ENCODE data around the gene FSTL4.
"Not testable (repeated sequence)": the region's sequence is repeated elsewhere in the genome, so short reads cannot be mapped to it uniquely, and the experiment has no call there.

The FSTL4 gene

DNA sequence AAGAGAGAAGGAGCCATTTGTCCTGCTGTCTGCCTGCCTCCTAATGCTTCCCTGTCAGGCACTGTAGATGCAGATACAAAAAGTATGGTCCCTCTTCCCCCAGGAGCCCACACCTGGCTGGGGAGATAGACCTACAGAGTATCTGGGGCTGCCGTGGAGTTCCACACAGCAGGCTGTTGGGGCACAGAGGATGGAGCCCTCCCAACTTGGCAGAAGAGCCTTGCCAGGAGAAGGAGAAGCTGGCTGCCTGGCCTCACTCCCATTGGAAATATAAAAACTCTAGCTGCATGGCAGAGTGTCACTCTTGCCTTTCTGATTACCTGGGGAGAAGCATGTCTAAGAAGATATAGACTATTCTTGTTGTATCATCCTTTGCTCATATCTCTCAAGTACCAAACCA is 160.4 kb downstream of the FSTL4 start:
- no peak for FAIRE-seq

GRCh38 chr5:133450286-133450685 is 162.1 kb downstream of the FSTL4 start:
- no peak for FAIRE-seq

DNA sequence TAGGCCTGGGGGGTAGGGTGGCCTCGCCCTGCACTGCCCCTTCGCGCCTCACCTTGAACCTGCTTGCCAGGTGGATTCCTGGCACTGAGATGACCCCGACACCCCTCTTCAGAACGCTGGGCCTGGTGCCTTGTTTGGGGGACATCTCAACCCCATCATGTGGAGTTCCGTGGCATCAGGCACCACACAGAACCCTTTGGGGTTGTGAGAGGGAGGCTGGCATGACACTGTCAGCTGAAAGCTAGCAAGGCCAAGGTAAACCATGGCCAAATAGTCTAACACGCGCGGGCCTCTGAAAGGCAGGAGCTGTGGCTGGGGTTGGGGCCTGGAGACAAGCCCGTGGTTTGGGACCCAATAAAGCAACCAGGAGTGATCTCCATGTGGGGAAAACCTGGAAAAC is 163.2 kb downstream of the FSTL4 start:
- no peak for FAIRE-seq

DNA sequence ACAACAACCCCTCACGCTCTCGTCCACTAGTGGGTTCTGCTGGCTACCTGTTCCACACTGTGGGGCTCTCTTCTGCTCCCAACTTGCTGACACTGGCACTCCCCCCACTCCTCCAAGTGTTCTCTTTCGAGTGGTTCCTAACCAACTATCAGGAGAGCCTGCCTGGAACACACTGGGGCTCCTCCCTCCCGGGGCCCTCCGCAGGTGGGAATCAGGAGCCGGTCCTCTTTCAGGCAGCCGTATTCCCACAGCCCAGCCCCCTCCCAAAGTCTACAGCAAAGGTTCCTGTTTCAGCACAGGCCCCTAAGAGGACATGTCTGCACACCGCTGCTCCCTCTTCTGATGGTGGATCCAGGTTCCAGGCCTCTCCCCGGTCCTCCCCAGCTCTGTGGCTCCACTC is 165.9 kb downstream of the FSTL4 start:
- FAIRE-seq = no peak

- FAIRE-seq = no peak
Measured at GRCh38 chr5:133445744-133446143, 166.6 kb downstream of the FSTL4 start.

DNA sequence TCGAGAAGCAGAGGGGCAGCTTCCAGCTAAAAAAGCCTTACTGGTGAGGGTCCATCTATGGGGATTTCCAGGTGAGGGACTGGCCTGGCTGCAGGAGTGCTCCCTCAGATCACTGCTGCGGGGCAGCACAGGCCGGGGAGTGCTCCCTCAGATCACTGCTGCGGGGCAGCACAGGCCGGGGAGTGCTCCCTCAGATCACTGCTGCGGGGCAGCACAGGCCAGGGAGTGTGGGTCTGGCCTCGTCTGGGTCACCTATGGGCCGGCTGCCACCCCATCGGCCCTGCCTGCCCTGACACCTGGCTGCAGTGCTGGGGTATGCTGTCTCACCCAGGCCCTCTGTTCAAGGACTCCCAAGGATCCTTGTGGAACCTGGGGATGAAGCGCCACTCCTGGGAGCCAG is 167.1 kb downstream of the FSTL4 start:
- FAIRE-seq = not testable (repeated sequence)

GRCh38 chr5:133444711-133445110 is 167.6 kb downstream of the FSTL4 start:
- FAIRE-seq = no peak

DNA sequence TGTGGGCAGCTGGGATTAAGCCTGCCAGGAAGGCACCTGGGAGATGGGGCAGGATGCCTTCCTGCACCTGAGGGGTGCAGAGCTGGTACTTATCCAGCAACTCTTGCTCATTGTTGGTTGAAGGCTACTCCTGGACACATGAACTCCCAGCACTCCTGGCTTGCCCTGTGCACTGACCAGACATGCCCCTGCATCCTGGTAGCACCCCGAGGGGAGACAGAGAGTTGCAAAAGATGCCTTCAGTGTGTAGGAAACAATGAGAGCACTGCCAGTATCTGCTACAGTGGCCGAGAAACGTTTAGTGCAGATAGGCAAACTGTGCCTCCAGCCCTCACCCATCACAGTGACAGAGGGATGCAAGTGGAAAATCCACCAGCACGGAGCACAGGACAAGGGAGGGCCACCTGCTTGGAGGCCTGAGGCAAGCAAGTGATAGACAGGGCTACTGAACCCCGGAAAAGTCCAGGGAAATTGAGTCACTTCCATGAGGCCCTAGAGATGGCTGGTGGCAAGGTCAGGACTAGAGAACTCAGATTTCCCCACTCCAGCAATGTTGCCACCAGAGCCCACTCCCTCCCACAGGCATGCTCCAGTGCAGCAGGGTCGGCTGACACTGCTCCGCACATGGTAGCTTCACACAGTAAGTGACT is 171.1 kb downstream of the FSTL4 start:
- FAIRE-seq = no peak

DNA sequence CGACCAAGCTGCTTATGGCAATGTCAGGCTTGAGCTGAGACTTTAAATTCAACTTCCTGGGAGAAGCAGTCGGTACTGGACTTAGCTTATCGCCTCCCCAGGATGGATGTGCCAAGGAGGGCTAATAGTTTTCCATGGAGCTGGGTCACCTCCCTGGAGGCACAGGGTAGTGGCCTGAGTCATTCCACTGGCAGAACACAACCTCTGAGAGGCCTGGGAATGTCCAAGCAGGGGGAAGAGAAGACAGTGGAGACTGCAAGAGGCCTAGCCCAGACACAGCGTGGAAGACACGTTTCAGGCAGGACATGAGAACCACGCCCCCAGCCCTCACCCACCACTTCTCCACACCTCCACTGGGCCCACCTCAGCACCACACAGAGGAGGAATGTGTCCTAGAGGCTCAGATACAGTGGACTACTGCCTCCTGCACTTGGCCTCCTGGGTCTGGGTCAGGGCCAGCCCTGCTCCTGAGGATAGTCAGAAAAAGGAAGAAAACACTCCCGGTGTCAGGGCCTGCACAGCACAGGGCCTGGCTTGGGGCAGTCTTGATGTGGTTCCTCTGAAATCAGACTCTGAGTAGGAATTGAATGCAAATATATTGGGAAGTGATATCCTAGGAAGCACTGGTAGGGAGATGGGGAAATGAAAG is 171.8 kb downstream of the FSTL4 start:
- no peak for FAIRE-seq

DNA sequence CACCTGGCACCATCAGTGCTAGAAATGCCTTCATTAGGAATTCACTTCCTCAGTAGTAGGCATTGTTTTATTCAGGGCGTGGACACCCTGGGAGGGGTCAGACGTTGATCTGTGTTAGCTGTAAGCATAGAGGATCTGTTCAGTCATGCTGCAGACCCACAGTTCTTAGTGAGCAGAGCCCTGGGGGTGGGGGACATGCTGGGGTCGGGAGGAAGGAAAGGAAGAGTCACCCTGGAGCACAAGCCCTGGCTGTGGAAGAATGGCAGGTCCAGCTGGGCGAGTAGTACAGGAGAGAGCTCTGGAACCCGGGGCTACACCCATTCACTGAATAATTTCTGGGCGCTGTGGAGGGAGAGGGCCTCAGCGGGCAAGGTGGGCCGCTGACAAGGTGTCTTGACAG is 172.5 kb downstream of the FSTL4 start:
- no peak for FAIRE-seq

DNA sequence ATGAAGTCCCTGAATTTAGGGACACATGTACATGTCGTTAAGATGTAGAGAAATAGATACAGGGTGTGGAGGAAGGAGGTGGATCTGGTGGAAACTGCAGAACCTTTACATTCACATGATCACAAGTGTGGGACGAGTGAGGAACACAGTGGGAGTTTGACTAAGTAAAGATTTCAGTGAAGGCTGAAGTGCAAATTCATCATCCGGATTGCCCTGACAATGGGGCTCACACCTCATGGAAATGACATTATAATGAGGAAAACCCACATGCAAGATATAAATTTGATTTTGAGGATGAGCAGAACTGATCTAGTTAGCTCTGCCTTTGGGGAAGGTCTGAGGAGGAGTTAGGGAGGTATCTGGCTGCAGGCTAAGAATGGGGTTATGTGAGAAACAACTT is 173.9 kb downstream of the FSTL4 start:
- no peak for FAIRE-seq

DNA sequence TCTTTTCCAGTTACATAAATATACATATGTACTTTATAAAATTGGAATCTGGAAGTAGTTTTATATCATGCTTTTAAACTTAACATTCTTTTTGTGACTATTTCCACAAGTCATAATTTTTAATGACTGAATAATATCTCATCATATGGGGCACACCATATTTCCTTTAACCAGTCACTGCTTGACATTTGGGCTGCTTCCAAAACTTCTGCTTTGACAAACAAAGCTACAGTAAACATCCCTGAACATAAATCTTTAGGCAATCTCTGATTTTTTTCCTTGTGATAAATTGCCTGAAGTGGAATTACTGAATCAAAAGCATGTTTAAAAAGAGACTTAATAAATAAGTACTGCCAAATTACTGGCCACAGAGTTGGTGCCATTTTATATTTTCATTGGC is 178.0 kb downstream of the FSTL4 start:
- no peak for FAIRE-seq

GRCh38 chr5:133433641-133434040 is 178.7 kb downstream of the FSTL4 start:
- FAIRE-seq = no peak

DNA sequence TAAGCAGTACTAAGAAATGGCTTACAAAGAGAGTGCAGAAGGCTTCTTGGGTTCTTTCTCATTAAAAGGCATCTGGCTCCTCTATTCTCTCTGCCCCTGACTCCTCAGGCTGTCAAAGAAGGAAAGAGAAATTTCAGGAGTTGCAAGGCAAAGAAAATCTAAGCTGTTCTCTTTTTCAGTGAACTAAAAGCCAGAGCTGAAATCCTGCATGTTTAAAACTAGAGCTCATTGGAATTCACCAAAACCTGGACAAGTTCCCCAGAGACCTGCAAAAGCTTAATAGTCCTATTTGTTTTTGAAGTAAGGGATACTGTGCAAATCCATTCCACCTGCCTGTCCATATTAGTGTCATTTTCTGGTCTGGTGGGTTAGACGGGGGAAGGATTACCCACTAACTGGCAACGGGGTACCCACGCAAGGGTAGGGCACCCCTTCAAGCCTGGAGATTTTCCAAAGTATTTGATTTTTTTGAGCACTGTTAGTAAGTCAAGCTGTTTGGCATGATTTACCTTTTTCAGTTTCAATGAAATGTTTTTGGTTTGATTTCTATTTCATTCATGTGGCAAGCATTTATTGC is 179.3 kb downstream of the FSTL4 start:
- FAIRE-seq = no peak

DNA sequence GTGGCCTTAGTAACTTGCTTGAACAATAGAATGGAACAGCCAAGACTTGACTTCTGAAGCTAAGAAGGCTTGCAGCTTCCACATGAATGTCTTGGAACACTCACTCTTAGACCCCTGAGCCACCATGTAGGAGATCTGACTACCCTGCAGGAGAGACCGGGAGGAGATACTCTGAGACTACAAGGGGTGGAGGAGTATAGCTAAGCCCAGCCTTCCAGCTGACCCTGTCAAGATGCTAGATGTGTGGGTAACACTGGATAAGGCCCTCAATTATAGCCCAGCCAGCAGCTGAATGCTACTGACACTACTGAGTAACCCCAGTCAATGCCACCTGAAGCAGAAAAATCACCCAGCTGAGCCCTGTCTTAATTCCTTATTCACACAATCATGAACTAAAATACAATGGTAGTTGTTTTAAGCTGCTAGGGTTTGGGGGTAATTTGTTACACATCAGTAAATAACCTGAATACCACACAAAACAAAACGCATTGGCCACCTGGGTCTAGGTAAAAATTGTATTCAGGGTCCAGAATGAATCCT is 180.9 kb downstream of the FSTL4 start:
- no peak for FAIRE-seq

DNA sequence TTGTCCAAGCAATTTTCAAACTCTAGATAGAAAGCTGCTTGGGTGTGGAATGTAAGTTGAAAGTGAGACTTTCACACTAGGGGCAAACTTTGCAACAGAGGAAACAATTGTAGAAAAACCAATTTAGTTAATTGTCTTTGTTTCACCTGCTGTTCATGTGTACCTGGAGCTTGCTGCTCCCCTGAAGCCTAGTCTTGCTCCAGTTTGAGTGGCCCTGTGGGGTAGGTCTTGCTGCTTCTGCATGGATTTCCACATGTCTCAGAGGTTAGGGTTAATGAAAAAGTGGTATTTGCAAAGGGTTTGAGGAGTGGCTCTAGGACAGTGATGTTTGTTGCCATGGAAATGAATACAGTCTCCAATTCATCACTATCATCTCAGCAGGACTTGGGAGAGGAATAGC is 182.2 kb downstream of the FSTL4 start:
- FAIRE-seq = no peak

DNA sequence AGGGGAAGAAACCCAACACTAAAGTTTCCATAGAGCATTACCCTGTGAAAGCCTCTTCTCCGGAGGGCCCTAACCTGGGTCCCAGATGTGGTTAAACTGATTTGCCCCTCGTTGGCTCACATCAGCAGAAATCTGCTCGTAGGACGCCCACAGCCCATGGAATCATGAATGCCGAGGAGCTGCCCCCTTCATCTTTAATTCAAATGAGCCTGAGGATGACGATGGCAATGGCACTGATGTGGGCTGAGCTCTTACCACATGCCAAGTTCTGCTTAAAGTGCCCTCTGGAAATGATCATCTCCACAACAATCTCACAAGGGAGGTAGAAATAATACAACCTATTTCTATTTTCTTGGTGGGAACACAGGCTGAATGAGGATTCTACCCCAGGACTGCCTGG is 183.3 kb downstream of the FSTL4 start:
- FAIRE-seq = no peak

- FAIRE-seq = no peak
Measured at GRCh38 chr5:133428072-133428660, 184.2 kb downstream of the FSTL4 start.

DNA sequence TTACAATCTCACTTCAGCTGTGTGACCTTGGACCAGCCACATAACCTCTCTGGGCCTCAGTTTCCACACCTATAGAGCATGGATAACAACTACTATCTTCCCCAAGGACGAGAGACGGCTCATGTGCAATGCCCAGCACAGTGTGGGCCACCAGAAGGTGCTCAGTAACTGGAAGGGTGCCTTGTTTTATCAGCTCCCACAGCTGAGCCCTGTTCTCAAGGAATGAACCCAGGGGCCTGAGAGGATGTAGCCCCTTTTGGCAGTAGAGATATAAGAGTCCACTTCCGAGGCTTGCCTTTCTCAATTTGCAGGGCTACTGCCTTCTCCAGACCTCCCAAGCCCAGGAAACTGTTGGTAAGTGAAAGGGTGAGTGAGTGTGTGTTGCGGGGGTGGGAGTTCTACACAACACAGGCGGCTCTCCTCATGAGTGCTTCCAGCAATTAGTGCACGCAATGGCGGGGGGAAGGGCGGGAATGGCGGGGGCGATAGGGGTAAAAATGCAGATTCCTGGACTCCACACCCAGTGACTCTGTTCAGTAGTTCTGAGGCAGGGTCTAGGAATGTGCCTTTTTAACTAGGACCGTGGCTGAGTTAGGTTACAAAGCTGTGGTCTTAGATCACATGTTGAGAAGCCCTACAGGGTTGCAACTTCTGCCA is 185.1 kb downstream of the FSTL4 start:
- FAIRE-seq = no peak

GRCh38 chr5:133426264-133426663 is 186.1 kb downstream of the FSTL4 start:
- no peak for FAIRE-seq

- FAIRE-seq = no peak
Measured at GRCh38 chr5:133425764-133426163, 186.6 kb downstream of the FSTL4 start.

DNA sequence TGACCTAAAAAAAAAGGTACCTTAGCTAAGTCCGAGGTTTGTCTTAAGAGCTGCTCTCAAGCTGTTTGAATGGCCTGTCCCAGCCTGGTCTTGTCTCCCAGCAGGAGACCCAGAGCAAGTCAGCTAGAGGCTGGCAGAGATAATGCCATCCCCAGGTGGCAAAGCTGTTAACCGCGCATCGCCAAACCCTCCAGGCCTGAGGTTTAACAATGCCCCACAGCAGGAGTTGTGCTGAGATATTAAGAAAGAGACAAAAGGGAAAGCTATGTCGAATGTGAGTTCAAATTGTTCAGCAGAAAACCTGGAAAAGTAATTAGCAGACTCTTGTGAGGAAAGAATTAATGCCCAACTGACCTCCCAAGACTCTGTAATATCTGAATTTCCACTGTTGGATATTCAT is 187.1 kb downstream of the FSTL4 start:
- FAIRE-seq = no peak

DNA sequence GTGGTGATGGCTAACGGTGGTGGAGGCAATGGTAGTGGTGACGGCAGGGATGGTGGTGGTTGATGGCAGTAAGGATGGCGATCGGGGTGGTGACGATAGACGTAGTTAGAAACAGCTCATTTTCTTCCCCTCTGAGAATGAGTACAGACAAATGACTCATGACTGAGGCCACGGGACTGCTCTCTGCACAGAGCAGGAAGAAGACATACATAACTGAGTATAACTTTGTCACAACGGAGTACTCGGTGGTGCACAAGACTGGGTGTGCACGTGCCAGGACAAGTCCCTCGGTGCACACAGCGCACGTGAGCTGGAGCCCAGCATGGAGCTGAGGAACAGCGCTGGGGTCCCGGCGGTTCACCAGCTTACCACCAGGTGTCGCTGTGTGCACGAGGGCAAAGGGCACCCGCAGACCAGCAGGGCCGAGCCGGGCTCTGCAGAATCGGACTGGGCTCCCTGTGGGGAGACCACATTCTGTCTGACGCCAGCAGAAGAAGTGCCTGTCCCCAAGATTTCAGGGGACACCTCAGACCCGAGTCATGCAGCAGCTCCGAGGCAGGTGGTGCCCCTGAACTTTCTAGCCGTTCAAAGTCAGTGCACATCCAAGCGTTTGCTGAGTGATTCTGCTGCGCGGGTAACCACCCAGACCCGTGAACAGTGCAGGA is 188.6 kb downstream of the FSTL4 start:
- FAIRE-seq = no peak

Data from colon (tissue), 2 donors.